Hepatocyte (in vitro differentiated cells): ENCODE results near the gene INPP5D.

Experiments used
- CTCF ChIP-seq: fragments of 200-600 bp; sonication (generic); IDR thresholded peaks from 2 replicates; pipeline ENCODE4 v1.5.1; 2016; ENCODE audit warnings: antibody characterized with exemption, mild to moderate bottlenecking; ENCODE audit not compliant: poor library complexity
- EZH2 ChIP-seq: fragments of 200-600 bp; sonication (generic); IDR thresholded peaks from 2 replicates; pipeline ENCODE4 v1.6.1; 2016; ENCODE audit warnings: antibody characterized with exemption, mild to moderate bottlenecking, borderline replicate concordance

- TF ChIP-seq CTCF (no peak), EZH2 (no peak)
Observed at GRCh38 chr2:233185330-233185729, 125.2 kb downstream of the INPP5D start.
